Esophagus muscularis mucosa (tissue), 4 donors: ENCODE measurements around the gene KLHL29. TPM values are rescaled to one million over a fixed set of nuclear protein-coding genes. Genes with fewer than 3 reads are reported as not detected.
A peak's percentile ranks its signal among the peaks of the same experiment; 100 is the strongest.

ENCODE experiments used
- DNase-seq: peaks from one replicate; pipeline ENCODE4 v3.0.0-alpha.2; 2017; ENCODE audit errors: extremely low spot score
- H3K27ac ChIP-seq, 4 donors: fragments of 200-600 bp; sonication (generic); replicated peaks in 1 of 4; 1 replicate in 3 of 4; 2 replicates in 1 of 4; pipeline ENCODE4 v1.5.1; 2016 to 2019; ENCODE audit warnings: mild to moderate bottlenecking in 1 of 4
- H3K27me3 ChIP-seq, 4 donors: fragments of 200-600 bp; sonication (generic); one replicate each; pipeline versions ENCODE4 v1.5.1 to v1.6.0; 2016 to 2019
- H3K36me3 ChIP-seq, 4 donors: fragments of 200-600 bp; sonication (generic); one replicate each; pipeline ENCODE4 v1.5.1; 2016 to 2019
- H3K4me1 ChIP-seq, 4 donors: fragments of 200-600 bp; sonication (generic); one replicate each; pipeline ENCODE4 v1.5.1; 2016 to 2019
- H3K4me3 ChIP-seq, 4 donors: fragments of 200-600 bp; sonication (generic); 1 replicate in 2 of 4; 2 replicates in 2 of 4; pipeline ENCODE4 v1.5.1; 2016 to 2019; ENCODE audit warnings: mild to moderate bottlenecking in 4 of 4, moderate library complexity in 1 of 4
- H3K9me3 ChIP-seq, 4 donors: fragments of 200-600 bp; sonication (generic); 1 replicate in 3 of 4; 2 replicates in 1 of 4; pipeline ENCODE4 v1.5.1; 2016 to 2019
- CTCF ChIP-seq, 3 experiments: fragments of 200-600 bp in 2 of 3; fragments of 450-650 bp in 1 of 3; sonication (generic) in 2 of 3; IDR thresholded peaks; one replicate each; pipeline ENCODE4 v1.5.1; 2017 to 2019; ENCODE audit warnings: antibody characterized with exemption in 3 of 3, mild to moderate bottlenecking in 2 of 3, moderate library complexity in 1 of 3
- EP300 ChIP-seq: sonication (generic); formaldehyde crosslinking; IDR thresholded peaks from one replicate; pipeline ENCODE4 v1.6.1; 2017; ENCODE audit warnings: antibody characterized with exemption
- POLR2A ChIP-seq: fragments of 450-650 bp; IDR thresholded peaks from one replicate; pipeline ENCODE4 v1.6.1; 2017; ENCODE audit warnings: antibody characterized with exemption, moderate library complexity, mild to moderate bottlenecking, low read depth
- POLR2AphosphoS5 ChIP-seq, 2 donors: sonication (generic); formaldehyde crosslinking; IDR thresholded peaks; one replicate each; pipeline ENCODE4 v1.6.1; 2017; ENCODE audit warnings: antibody characterized with exemption in 2 of 2
- WGBS: methylation state at CpG from one replicate; pipeline ENCODE4 v1.1.5; 2018; 5-methylcytosine and 5-hydroxymethylcytosine counted together
- intact Hi-C: fragments of 100-400 bp; cut with DNase I; formaldehyde crosslinking; loops from one replicate; pipeline ENCODE4 v1.15.1; 2023
- total RNA-seq, 4 donors: library from RNA; depleted of rRNA; stranded (reverse); fragments of >200 nt; gene quantifications; one replicate each; pipeline versions ENCODE4 v1.1.0 to v1.2.1, GENCODE V29; 2016

The KLHL29 gene
- total RNA-seq, 4 donors from 2014 or later: 22.0 to 26.1 (median 23.4) TPM

- no peak overlapping the region for H3K27ac ChIP-seq
- DNase-seq: no peak
- H3K4me1 ChIP-seq: peaks cover 0 to 19% (median 16%) of the 10 kb centered on the region in 4 donors
- WGBS: 87% methylated on average over 7 of the region's 7 CpGs
- TF ChIP-seq POLR2A (no peak), POLR2AphosphoS5 (IDR thresholded peaks at IDR 0.05) (no peak), CTCF (IDR thresholded peaks at IDR 0.05) (no peak), EP300 (no peak)
- H3K36me3 ChIP-seq: peaks cover 0 to 6% (median 0%) of the 10 kb centered on the region in 4 donors
- intact Hi-C loops: no loop called here
- no peaks in the 10 kb centered on the region for H3K27me3 ChIP-seq
- H3K9me3 ChIP-seq: no peaks in the 10 kb centered on the region
- no peak overlapping the region for H3K4me3 ChIP-seq
Measured at GRCh38 chr2:23476786-23477185, 91.8 kb downstream of the KLHL29 start.

GRCh38 chr2:23477392-23477791, 92.4 kb downstream of the KLHL29 start:
- no peak overlapping the region for H3K27ac ChIP-seq
- peaks cover 0 to 6% (median 0%) of the 10 kb centered on the region in 4 donors for H3K36me3 ChIP-seq
- TF ChIP-seq POLR2AphosphoS5 (IDR thresholded peaks at IDR 0.05): no peak
- 94% methylated on average over 11 of the region's 11 CpGs for WGBS
- no peaks in the 10 kb centered on the region for H3K27me3 ChIP-seq
- H3K4me3 ChIP-seq: no peak overlapping the region
- DNase-seq: no peak
- intact Hi-C loops: no loop called here
- H3K9me3 ChIP-seq: no peaks in the 10 kb centered on the region
- H3K4me1 ChIP-seq: peaks cover 0 to 23% (median 21%) of the 10 kb centered on the region in 4 donors

GRCh38 chr2:23478087-23478932, 93.3 kb downstream of the KLHL29 start:
- DNase-seq: no peak
- H3K27ac ChIP-seq: no peak overlapping the region
- peaks cover 0 to 6% (median 0%) of the 10 kb centered on the region in 4 donors for H3K36me3 ChIP-seq
- intact Hi-C loops: no loop called here
- H3K4me3 ChIP-seq: no peak overlapping the region
- no peak for TF ChIP-seq CTCF (IDR thresholded peaks at IDR 0.05)
- TF ChIP-seq POLR2AphosphoS5 (IDR thresholded peaks at IDR 0.05): no peak
- TF ChIP-seq POLR2A: no peak
- TF ChIP-seq EP300: no peak
- no peaks in the 10 kb centered on the region for H3K9me3 ChIP-seq
- H3K27me3 ChIP-seq: no peaks in the 10 kb centered on the region
- peaks cover 0 to 23% (median 22%) of the 10 kb centered on the region in 4 donors for H3K4me1 ChIP-seq
- WGBS: 89% methylated on average over 15 of the region's 17 CpGs

- Histone ChIP-seq H3K27me3 (no peaks in the 10 kb centered on the region), H3K36me3 (peaks cover 0 to 6% (median 1%) of the 10 kb centered on the region in 4 donors), H3K4me3 (no peak overlapping the region), H3K27ac (peak overlapping the region in 1 of 4 donors; percentile 81), H3K9me3 (no peaks in the 10 kb centered on the region), H3K4me1 (peaks cover 0 to 23% (median 22%) of the 10 kb centered on the region in 4 donors)
- 83% methylated on average over 20 of the region's 20 CpGs for WGBS
- intact Hi-C loops: no loop called here
- DNase-seq: no peak
- TF ChIP-seq CTCF (IDR thresholded peaks at IDR 0.05): no peak
- TF ChIP-seq EP300: no peak
- no peak for TF ChIP-seq POLR2A
- TF ChIP-seq POLR2AphosphoS5 (IDR thresholded peaks at IDR 0.05): no peak
Measured at GRCh38 chr2:23478933-23479683, 94.1 kb downstream of the KLHL29 start.
